Uterus (tissue), 4 donors: ENCODE results near the gene SERPINA5. TPM values are rescaled to one million over a fixed set of nuclear protein-coding genes. Genes with fewer than 3 reads are reported as not detected.

Source experiments
- DNase-seq, 2 donors: peaks; one replicate each; pipeline ENCODE4 v3.0.0-alpha.2; 2019 to 2020
- H3K27ac ChIP-seq, 2 donors: fragments of 200-600 bp; sonication (generic); 1 replicate in 1 of 2; 2 replicates in 1 of 2; pipeline ENCODE4 v1.5.1; 2016 to 2018
- H3K27me3 ChIP-seq, 2 donors: fragments of 200-600 bp; sonication (generic); one replicate each; pipeline ENCODE4 v1.5.1; 2018 to 2019; ENCODE audit warnings: control low read depth in 1 of 2
- H3K36me3 ChIP-seq, 2 donors: fragments of 200-600 bp; sonication (generic); one replicate each; pipeline ENCODE4 v1.5.1; 2019; ENCODE audit warnings: control low read depth in 1 of 2
- H3K4me1 ChIP-seq, 2 donors: fragments of 200-600 bp; sonication (generic); one replicate each; pipeline ENCODE4 v1.5.1; 2018 to 2019; ENCODE audit warnings: control low read depth in 1 of 2
- H3K4me3 ChIP-seq, 2 donors: fragments of 200-600 bp; sonication (generic); 1 replicate in 1 of 2; 2 replicates in 1 of 2; pipeline ENCODE4 v1.5.1; 2018 to 2019; ENCODE audit warnings: mild to moderate bottlenecking in 1 of 2
- H3K9me3 ChIP-seq, 2 donors: fragments of 200-600 bp; sonication (generic); one replicate each; pipeline ENCODE4 v1.5.1; 2019; ENCODE audit warnings: control low read depth in 1 of 2
- CTCF ChIP-seq, 4 experiments: fragments of 200-600 bp in 2 of 4; fragments of 450-650 bp in 2 of 4; sonication (generic) in 2 of 4; IDR thresholded peaks; one replicate each; pipeline ENCODE4 v1.5.1; 2016 to 2019; ENCODE audit warnings: antibody characterized with exemption in 4 of 4, mild to moderate bottlenecking in 2 of 4, moderate library complexity in 1 of 4
- POLR2A ChIP-seq, 2 donors: fragments of 450-650 bp; IDR thresholded peaks; one replicate each; pipeline ENCODE4 v1.6.1; 2016; ENCODE audit warnings: antibody characterized with exemption in 2 of 2, mild to moderate bottlenecking in 1 of 2, moderate library complexity in 1 of 2
- intact Hi-C: fragments of 100-400 bp; cut with DNase I; formaldehyde crosslinking; loops from one replicate; pipeline ENCODE4 v1.15.1; 2023; ENCODE audit warnings: low total_unique reads
- total RNA-seq, 4 donors: library from RNA; depleted of rRNA in 3 of 4; stranded (reverse); fragments of >200 nt in 3 of 4; gene quantifications; one replicate each; pipeline versions ENCODE4 v1.1.0 to v1.2.4, GENCODE V29; 2014 to 2023
- donor health status: DM: yes; HTN: yes; CAD: no.

Gene SERPINA5
- total RNA-seq, 4 donors from 2014 or later: under 0.01 to 19.6 (median 3.2) TPM

GRCh38 chr14:94598506-94598815, 17.2 kb downstream of the SERPINA5 start:
- Histone ChIP-seq H3K4me3 (no peak overlapping the region), H3K27me3 (no peaks in the 10 kb centered on the region), H3K9me3 (no peaks in the 10 kb centered on the region), H3K4me1 (peaks cover 5 to 6% of the 10 kb centered on the region in 2 donors), H3K27ac (peak overlapping the region in 1 of 2 donors; percentile 73), H3K36me3 (no peaks in the 10 kb centered on the region)
- DNase-seq: no peak
- TF ChIP-seq CTCF (IDR thresholded peaks at IDR 0.05): no peak
- TF ChIP-seq POLR2A (IDR thresholded peaks at IDR 0.05): no peak
- intact Hi-C loops: no loop called here

- peak overlapping the region; percentile 72 to 73 for H3K27ac ChIP-seq
- no peaks in the 10 kb centered on the region for H3K36me3 ChIP-seq
- DNase-seq: peak; percentile 67 to 81
- TF ChIP-seq CTCF (IDR thresholded peaks at IDR 0.05) (peak in 1 of 4 experiments; percentile 22), POLR2A (IDR thresholded peaks at IDR 0.05) (no peak)
- H3K4me3 ChIP-seq: no peak overlapping the region
- no peaks in the 10 kb centered on the region for H3K9me3 ChIP-seq
- H3K4me1 ChIP-seq: peaks cover 5 to 6% of the 10 kb centered on the region in 2 donors
- intact Hi-C loops: no loop called here
- no peaks in the 10 kb centered on the region for H3K27me3 ChIP-seq
These were observed 17.8 kb downstream of the SERPINA5 start for GRCh38 chr14:94598816-94599655.

GRCh38 chr14:94599656-94600004, 18.4 kb downstream of the SERPINA5 start:
- Histone ChIP-seq H3K4me1 (peaks cover 5 to 6% of the 10 kb centered on the region in 2 donors), H3K9me3 (no peaks in the 10 kb centered on the region), H3K27me3 (no peaks in the 10 kb centered on the region), H3K4me3 (no peak overlapping the region), H3K36me3 (no peaks in the 10 kb centered on the region), H3K27ac (peak overlapping the region; percentile 72 to 73)
- intact Hi-C loops: no loop called here
- TF ChIP-seq POLR2A (IDR thresholded peaks at IDR 0.05) (no peak), CTCF (IDR thresholded peaks at IDR 0.05) (no peak)
- no peak for DNase-seq

- intact Hi-C loops: no loop called here
- Histone ChIP-seq H3K27me3 (no peaks in the 10 kb centered on the region), H3K4me3 (no peak overlapping the region), H3K27ac (peak overlapping the region; percentile 72 to 73), H3K4me1 (peaks cover 5 to 6% of the 10 kb centered on the region in 2 donors), H3K36me3 (no peaks in the 10 kb centered on the region), H3K9me3 (no peaks in the 10 kb centered on the region)
- DNase-seq: no peak
- TF ChIP-seq POLR2A (IDR thresholded peaks at IDR 0.05) (no peak), CTCF (IDR thresholded peaks at IDR 0.05) (no peak)
These were observed 18.9 kb downstream of the SERPINA5 start for GRCh38 chr14:94600148-94600545.

GRCh38 chr14:94601884-94602391, 20.7 kb downstream of the SERPINA5 start:
- H3K27me3 ChIP-seq: no peaks in the 10 kb centered on the region
- H3K4me3 ChIP-seq: no peak overlapping the region
- no peaks in the 10 kb centered on the region for H3K9me3 ChIP-seq
- H3K27ac ChIP-seq: peak overlapping the region; percentile 72 to 73
- TF ChIP-seq CTCF (IDR thresholded peaks at IDR 0.05) (no peak), POLR2A (IDR thresholded peaks at IDR 0.05) (peak in 1 of 2 donors; percentile 22)
- H3K36me3 ChIP-seq: no peaks in the 10 kb centered on the region
- intact Hi-C loops: no loop called here
- DNase-seq: peak; percentile 80 to 87
- H3K4me1 ChIP-seq: peaks cover 5 to 6% of the 10 kb centered on the region in 2 donors
